H9 (cell line): ENCODE data around the gene SPECC1. TPM values are rescaled to one million over a fixed set of nuclear protein-coding genes. Genes with fewer than 3 reads are reported as not detected.

Experiments
- DNase-seq: peaks from one replicate; pipeline ENCODE4 v3.0.0-alpha.2; 2017
- H2AFZ ChIP-seq: one replicate; pipeline ENCODE4 v1.6.1; 2013; ENCODE audit warnings: mild to moderate bottlenecking, low read length, control low read depth, moderate library complexity
- H2AK5ac ChIP-seq: 2 replicates; pipeline ENCODE4 v1.6.1; 2013; ENCODE audit warnings: low read length, control low read depth, mixed read lengths; ENCODE audit not compliant: insufficient read length
- H2BK120ac ChIP-seq: one replicate; pipeline ENCODE4 v1.6.1; 2013; ENCODE audit warnings: low read depth, mild to moderate bottlenecking, low read length, control low read depth, inconsistent platforms; ENCODE audit not compliant: poor library complexity, severe bottlenecking
- H2BK12ac ChIP-seq: 2 replicates; pipeline ENCODE4 v1.6.1; 2013; ENCODE audit warnings: low read length, control low read depth, mixed read lengths, low read depth; ENCODE audit not compliant: insufficient read length
- H2BK15ac ChIP-seq: 2 replicates; pipeline ENCODE4 v1.6.1; 2013; ENCODE audit warnings: low read depth, low read length, control low read depth
- H2BK20ac ChIP-seq: one replicate; pipeline ENCODE4 v1.6.1; 2013; ENCODE audit warnings: low read depth, mild to moderate bottlenecking, low read length, control low read depth, inconsistent platforms; ENCODE audit not compliant: poor library complexity, severe bottlenecking
- H2BK5ac ChIP-seq: 2 replicates; pipeline ENCODE4 v1.6.1; 2013; ENCODE audit warnings: low read length, control low read depth, mixed read lengths; ENCODE audit not compliant: insufficient read length
- H3K14ac ChIP-seq: 2 replicates; pipeline ENCODE4 v1.6.1; 2013; ENCODE audit warnings: low read length, control low read depth; ENCODE audit not compliant: insufficient read depth
- H3K18ac ChIP-seq: 2 replicates; pipeline ENCODE4 v1.6.1; 2013; ENCODE audit warnings: low read depth, mild to moderate bottlenecking, mixed read lengths, low read length, control low read depth; ENCODE audit not compliant: insufficient read length
- H3K23ac ChIP-seq: 2 replicates; pipeline ENCODE4 v1.6.1; 2013; ENCODE audit warnings: low read length, control low read depth, mixed read lengths, low read depth; ENCODE audit not compliant: insufficient read length
- H3K23me2 ChIP-seq: 2 replicates; pipeline ENCODE4 v1.6.1; 2013; ENCODE audit warnings: low read depth, mild to moderate bottlenecking, mixed read lengths, low read length, control low read depth; ENCODE audit not compliant: insufficient read length, poor library complexity, severe bottlenecking
- H3K27ac ChIP-seq: 2 replicates; pipeline ENCODE4 v1.5.1; 2013; ENCODE audit warnings: low read length, control low read depth, mixed read lengths, low read depth; ENCODE audit not compliant: insufficient read length
- H3K27me3 ChIP-seq: 2 replicates; pipeline ENCODE4 v1.6.1; 2013; ENCODE audit warnings: low read length, control low read depth, inconsistent platforms; ENCODE audit not compliant: insufficient read depth
- H3K4ac ChIP-seq: 2 replicates; pipeline ENCODE4 v1.6.1; 2013; ENCODE audit warnings: low read depth, mild to moderate bottlenecking, control low read depth, inconsistent platforms, low read length, moderate library complexity
- H3K4me1 ChIP-seq: 2 replicates; pipeline ENCODE4 v1.6.1; 2013; ENCODE audit warnings: low read length, control low read depth, inconsistent platforms; ENCODE audit not compliant: insufficient read depth
- H3K4me2 ChIP-seq: 2 replicates; pipeline ENCODE4 v1.6.1; 2013; ENCODE audit warnings: low read length, control low read depth, mixed read lengths; ENCODE audit not compliant: insufficient read length, insufficient read depth
- H3K56ac ChIP-seq: 2 replicates; pipeline ENCODE4 v1.6.1; 2013; ENCODE audit warnings: low read depth, mild to moderate bottlenecking, mixed read lengths, low read length, control low read depth; ENCODE audit not compliant: insufficient read length
- H3K79me1 ChIP-seq: 2 replicates; pipeline ENCODE4 v1.6.1; 2013; ENCODE audit warnings: low read depth, mild to moderate bottlenecking, moderate library complexity, low read length, control low read depth, inconsistent platforms; ENCODE audit not compliant: insufficient read depth, poor library complexity, severe bottlenecking
- H3K79me2 ChIP-seq: 2 replicates; pipeline ENCODE4 v1.6.1; 2013; ENCODE audit warnings: low read length, control low read depth, inconsistent platforms; ENCODE audit not compliant: insufficient read depth
- H3K9ac ChIP-seq: 2 replicates; pipeline ENCODE4 v1.6.1; 2013; ENCODE audit warnings: low read length, control low read depth, mixed read lengths; ENCODE audit not compliant: insufficient read length; ENCODE audit errors: extremely low read depth
- H3K9me3 ChIP-seq: one replicate; pipeline ENCODE4 v1.6.1; 2013; ENCODE audit warnings: low read depth, low read length, inconsistent platforms; ENCODE audit not compliant: control insufficient read depth
- H3T11ph ChIP-seq: one replicate; pipeline ENCODE4 v1.6.1; 2013; ENCODE audit warnings: mild to moderate bottlenecking, low read length, control low read depth, inconsistent platforms
- H4K20me1 ChIP-seq: one replicate; pipeline ENCODE4 v1.6.1; 2013; ENCODE audit not compliant: control insufficient read depth, insufficient read length, insufficient read depth
- H4K5ac ChIP-seq: 2 replicates; pipeline ENCODE4 v1.6.1; 2013; ENCODE audit warnings: low read depth, mild to moderate bottlenecking, mixed read lengths, low read length, control low read depth; ENCODE audit not compliant: insufficient read length
- H4K8ac ChIP-seq: replicated peaks from 2 replicates; pipeline ENCODE4 v1.6.1; 2013; ENCODE audit warnings: low read length, control low read depth, mixed read lengths, low read depth; ENCODE audit not compliant: insufficient read length
- H4K91ac ChIP-seq: 2 replicates; pipeline ENCODE4 v1.6.1; 2013; ENCODE audit warnings: low read depth, mild to moderate bottlenecking, moderate library complexity, mixed read lengths, low read length, control low read depth; ENCODE audit not compliant: insufficient read length
- H3K27ac Mint-ChIP-seq, 3 experiments: 2 replicates in 2 of 3; 3 replicates in 1 of 3; pipeline ENCODE4 v1.8.0; 2020 to 2021; ENCODE audit warnings: mixed read lengths in 3 of 3, mild to moderate bottlenecking in 1 of 3, moderate library complexity in 1 of 3
- H3K27me3 Mint-ChIP-seq: 2 replicates; pipeline ENCODE4 v1.8.0; 2021; ENCODE audit warnings: low read depth, mild to moderate bottlenecking, moderate library complexity, mixed read lengths
- H3K36me3 Mint-ChIP-seq, 3 experiments: 2 replicates in 2 of 3; 3 replicates in 1 of 3; pipeline ENCODE4 v1.8.0; 2020 to 2021; ENCODE audit warnings: low read depth in 3 of 3, mixed read lengths in 3 of 3; ENCODE audit not compliant: insufficient read depth in 1 of 3
- H3K4me1 Mint-ChIP-seq, 2 experiments: 2 replicates each; pipeline ENCODE4 v1.8.0; 2020; ENCODE audit warnings: mixed read lengths in 2 of 2
- H3K4me3 Mint-ChIP-seq, 2 experiments: 2 replicates in 1 of 2; 3 replicates in 1 of 2; pipeline ENCODE4 v1.8.0; 2020 to 2021; ENCODE audit warnings: mild to moderate bottlenecking in 2 of 2, mixed read lengths in 2 of 2, moderate library complexity in 1 of 2
- H3K9me3 Mint-ChIP-seq, 2 experiments: 2 replicates in 1 of 2; 3 replicates in 1 of 2; pipeline ENCODE4 v1.8.0; 2020; ENCODE audit warnings: mild to moderate bottlenecking in 2 of 2, mixed read lengths in 2 of 2, moderate library complexity in 1 of 2
- WGBS: extraction: QIAGEN DNeasy Blood & Tissue Kit; methylation state at CpG from one replicate; pipeline ENCODE4 v1.1.7; 2013; ENCODE audit warnings: missing lambda C conversion rate, low lambda C conversion rate, mixed read lengths; ENCODE audit not compliant: insufficient read length; ENCODE audit errors: extremely low coverage; 5-methylcytosine and 5-hydroxymethylcytosine counted together
- total RNA-seq: library from RNA; stranded (reverse); gene quantifications from 2 replicates; pipeline ENCODE4 v1.2.1, GENCODE V29; 2021
- TF ChIP-seq, protein P1 (sequence below): fragments of 200-600 bp; sonication (generic); conservative IDR thresholded peaks from 3 replicates; pipeline ENCODE4 v1.8.0; 2021; ENCODE audit warnings: antibody characterized with exemption, mild to moderate bottlenecking

Gene SPECC1
- total RNA-seq, 1 experiment from 2014 or later = 65.7 TPM

DNA sequence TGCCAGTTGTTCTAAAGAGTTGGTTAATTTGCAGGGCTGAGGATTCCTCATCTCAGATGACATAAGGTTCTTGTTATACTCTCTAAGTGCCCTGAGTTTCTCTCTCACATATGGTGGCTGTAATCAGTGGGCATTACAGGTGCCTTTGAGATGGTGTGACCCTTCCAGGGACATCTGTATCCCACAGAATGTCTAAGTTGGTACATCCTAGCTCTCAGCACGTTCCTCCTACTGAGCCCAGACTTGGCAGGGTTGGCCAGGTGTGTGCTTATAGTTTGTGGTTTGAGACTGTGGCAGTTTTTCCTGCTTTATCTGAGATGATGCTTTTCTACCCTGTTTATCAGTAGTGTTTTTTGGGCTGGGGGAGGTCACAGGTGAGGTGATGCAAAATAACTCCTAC lies 36.3 kb downstream of the SPECC1 start:
- no peak overlapping the region for H3K56ac ChIP-seq
- TF ChIP-seq, protein P1, sequence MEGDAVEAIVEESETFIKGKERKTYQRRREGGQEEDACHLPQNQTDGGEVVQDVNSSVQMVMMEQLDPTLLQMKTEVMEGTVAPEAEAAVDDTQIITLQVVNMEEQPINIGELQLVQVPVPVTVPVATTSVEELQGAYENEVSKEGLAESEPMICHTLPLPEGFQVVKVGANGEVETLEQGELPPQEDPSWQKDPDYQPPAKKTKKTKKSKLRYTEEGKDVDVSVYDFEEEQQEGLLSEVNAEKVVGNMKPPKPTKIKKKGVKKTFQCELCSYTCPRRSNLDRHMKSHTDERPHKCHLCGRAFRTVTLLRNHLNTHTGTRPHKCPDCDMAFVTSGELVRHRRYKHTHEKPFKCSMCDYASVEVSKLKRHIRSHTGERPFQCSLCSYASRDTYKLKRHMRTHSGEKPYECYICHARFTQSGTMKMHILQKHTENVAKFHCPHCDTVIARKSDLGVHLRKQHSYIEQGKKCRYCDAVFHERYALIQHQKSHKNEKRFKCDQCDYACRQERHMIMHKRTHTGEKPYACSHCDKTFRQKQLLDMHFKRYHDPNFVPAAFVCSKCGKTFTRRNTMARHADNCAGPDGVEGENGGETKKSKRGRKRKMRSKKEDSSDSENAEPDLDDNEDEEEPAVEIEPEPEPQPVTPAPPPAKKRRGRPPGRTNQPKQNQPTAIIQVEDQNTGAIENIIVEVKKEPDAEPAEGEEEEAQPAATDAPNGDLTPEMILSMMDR = no peak
- no peak overlapping the region for H3K18ac ChIP-seq
- 0 out of 2 replicates have a peak overlapping the region, but pooled peaks have one; percentile 80 for H2BK15ac ChIP-seq
- no peak for DNase-seq
- no peak overlapping the region for H2BK5ac ChIP-seq
- H3K4ac ChIP-seq = no peak overlapping the region
- H3K14ac ChIP-seq = no peak overlapping the region
- H3K27ac ChIP-seq = no peak overlapping the region
- H3K27me3 ChIP-seq = no peaks in the 10 kb centered on the region
- H4K91ac ChIP-seq = no peak overlapping the region
- H2AFZ ChIP-seq = no peak overlapping the region
- H3K9me3 ChIP-seq = no peaks in the 10 kb centered on the region
- Mint-ChIP-seq H3K4me3 (no peak overlapping the region), H3K27ac (no peak overlapping the region), H3K9me3 (no peaks in the 10 kb centered on the region; a peak in 2 of 5 replicates), H3K4me1 (peaks cover 10 to 11% of the 10 kb centered on the region in 2 experiments), H3K36me3 (no peaks in the 10 kb centered on the region; a peak in 1 of 7 replicates), H3K27me3 (no peaks in the 10 kb centered on the region)
- H3K23ac ChIP-seq = no peak overlapping the region
- H2AK5ac ChIP-seq = no peak overlapping the region
- no CpG with 5 or more reads among the region's 1 CpG for WGBS
- no peak overlapping the region for H2BK120ac ChIP-seq
- H2BK20ac ChIP-seq = no peak overlapping the region
- H3T11ph ChIP-seq = no peak overlapping the region
- no peak overlapping the region for H3K4me2 ChIP-seq
- H3K79me1 ChIP-seq = no peaks in the 10 kb centered on the region
- no peak overlapping the region for H3K9ac ChIP-seq
- H3K79me2 ChIP-seq = no peaks in the 10 kb centered on the region
- peaks cover 2% of the 10 kb centered on the region for H3K4me1 ChIP-seq
- H2BK12ac ChIP-seq = peak overlapping the region; percentile 57
- H4K20me1 ChIP-seq = no peaks in the 10 kb centered on the region
- no peak overlapping the region for H4K5ac ChIP-seq
- H3K23me2 ChIP-seq = no peaks in the 10 kb centered on the region
- H4K8ac ChIP-seq = no peak overlapping the region
